Measurements from ENCODE around the gene DHRSX.

The DHRSX gene

GRCh38 chrX:2418000-2418399 lies 82.8 kb downstream of the DHRSX start:
- no peak for TF ChIP-seq CTCF (IDR thresholded peaks at IDR 0.05; ENCODE audit: insufficient read depth, low read depth, low read length, missing control alignments)
- no peak overlapping the region for H3K4me3 ChIP-seq (ENCODE audit: low read depth, low read length)
- DNase-seq (ENCODE audit: low read depth): no peak

- H3K4me3 ChIP-seq (ENCODE audit: low read depth, low read length): no peak overlapping the region
- DNase-seq (ENCODE audit: low read depth): no peak
- TF ChIP-seq CTCF (IDR thresholded peaks at IDR 0.05; ENCODE audit: insufficient read depth, low read depth, low read length, missing control alignments): no peak
Observed at GRCh38 chrX:2416851-2417604, 83.7 kb downstream of the DHRSX start.

- DNase-seq (ENCODE audit: low read depth): no peak
- no peak for TF ChIP-seq CTCF (IDR thresholded peaks at IDR 0.05; ENCODE audit: insufficient read depth, low read depth, low read length, missing control alignments)
Observed at GRCh38 chrX:2414384-2414783, 86.4 kb downstream of the DHRSX start.

GRCh38 chrX:2413969-2414368 lies 86.8 kb downstream of the DHRSX start:
- H3K4me3 ChIP-seq (ENCODE audit: low read depth, low read length): no peak overlapping the region
- DNase-seq (ENCODE audit: low read depth): no peak
- TF ChIP-seq CTCF (IDR thresholded peaks at IDR 0.05; ENCODE audit: insufficient read depth, low read depth, low read length, missing control alignments): no peak

More at GRCh38 chrX:2414384-2414783, 86.4 kb downstream of the DHRSX start:
- no peak overlapping the region for H3K4me3 ChIP-seq (ENCODE audit: low read depth, low read length)

GRCh38 chrX:2412131-2412530 lies 88.6 kb downstream of the DHRSX start:
- DNase-seq (ENCODE audit: low read depth): no peak
- H3K4me3 ChIP-seq (ENCODE audit: low read depth, low read length): no peak overlapping the region
- no peak for TF ChIP-seq CTCF (IDR thresholded peaks at IDR 0.05; ENCODE audit: insufficient read depth, low read depth, low read length, missing control alignments)

- no peak for DNase-seq (ENCODE audit: low read depth)
- no peak for TF ChIP-seq CTCF (IDR thresholded peaks at IDR 0.05; ENCODE audit: insufficient read depth, low read depth, low read length, missing control alignments)
- H3K4me3 ChIP-seq (ENCODE audit: low read depth, low read length): no peak overlapping the region
Observed at GRCh38 chrX:2410279-2411020, 90.3 kb downstream of the DHRSX start.

All from GM12865 (cell line).